Thyroid gland (tissue), 4 donors: Measurements from ENCODE around the gene COMMD10.

Experiments used
- POLR2A ChIP-seq, 2 donors: fragments of 450-650 bp; IDR thresholded peaks; one replicate each; pipeline ENCODE4 v1.6.1; 2017; ENCODE audit warnings: antibody characterized with exemption in 2 of 2, mild to moderate bottlenecking in 2 of 2, moderate library complexity in 1 of 2
- TF ChIP-seq, protein P1 (sequence below), 6 experiments: fragments of 200-600 bp in 3 of 6; fragments of 450-650 bp in 3 of 6; sonication (generic) in 3 of 6; IDR thresholded peaks; one replicate each; pipeline ENCODE4 v1.5.1; 2016 to 2019; ENCODE audit warnings: antibody characterized with exemption in 6 of 6, mild to moderate bottlenecking in 2 of 6, inconsistent platforms in 1 of 6, moderate library complexity in 1 of 6

DNA sequence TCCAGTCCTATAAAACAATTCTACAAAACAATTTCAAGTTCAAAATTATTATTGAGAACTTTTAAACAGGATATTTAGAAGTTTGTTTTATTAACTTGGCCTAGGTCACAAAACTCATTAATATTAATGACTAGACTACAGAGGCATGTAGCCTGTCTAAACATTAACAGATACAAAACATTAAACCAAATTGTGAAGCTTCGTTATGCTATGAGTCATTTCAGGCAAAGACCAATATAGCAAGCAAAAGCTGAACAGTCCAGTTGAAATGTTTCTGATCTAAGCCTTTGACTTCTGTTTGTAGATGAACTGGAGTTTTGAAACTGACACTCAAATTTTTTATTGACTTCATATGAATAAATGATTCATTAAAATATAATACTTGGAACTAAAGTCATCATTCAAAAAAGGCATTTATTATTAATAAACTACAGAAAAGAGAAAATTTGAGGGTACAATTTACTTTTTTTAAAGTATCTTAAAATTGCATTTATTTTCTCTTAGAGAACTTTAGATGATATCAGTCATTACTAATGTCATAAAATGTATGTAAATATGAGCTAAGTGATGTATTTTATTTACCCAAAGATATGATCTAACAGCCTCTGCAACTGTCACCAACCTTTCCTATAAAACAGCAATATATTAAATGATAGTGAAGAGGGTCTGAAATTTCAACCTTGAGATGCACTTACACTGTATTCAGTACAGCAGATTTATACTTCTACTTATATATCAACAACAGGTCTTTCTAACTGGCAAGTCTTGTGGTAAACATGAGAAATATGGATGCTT lies 188.8 kb downstream of the COMMD10 start:
- TF ChIP-seq, protein P1, sequence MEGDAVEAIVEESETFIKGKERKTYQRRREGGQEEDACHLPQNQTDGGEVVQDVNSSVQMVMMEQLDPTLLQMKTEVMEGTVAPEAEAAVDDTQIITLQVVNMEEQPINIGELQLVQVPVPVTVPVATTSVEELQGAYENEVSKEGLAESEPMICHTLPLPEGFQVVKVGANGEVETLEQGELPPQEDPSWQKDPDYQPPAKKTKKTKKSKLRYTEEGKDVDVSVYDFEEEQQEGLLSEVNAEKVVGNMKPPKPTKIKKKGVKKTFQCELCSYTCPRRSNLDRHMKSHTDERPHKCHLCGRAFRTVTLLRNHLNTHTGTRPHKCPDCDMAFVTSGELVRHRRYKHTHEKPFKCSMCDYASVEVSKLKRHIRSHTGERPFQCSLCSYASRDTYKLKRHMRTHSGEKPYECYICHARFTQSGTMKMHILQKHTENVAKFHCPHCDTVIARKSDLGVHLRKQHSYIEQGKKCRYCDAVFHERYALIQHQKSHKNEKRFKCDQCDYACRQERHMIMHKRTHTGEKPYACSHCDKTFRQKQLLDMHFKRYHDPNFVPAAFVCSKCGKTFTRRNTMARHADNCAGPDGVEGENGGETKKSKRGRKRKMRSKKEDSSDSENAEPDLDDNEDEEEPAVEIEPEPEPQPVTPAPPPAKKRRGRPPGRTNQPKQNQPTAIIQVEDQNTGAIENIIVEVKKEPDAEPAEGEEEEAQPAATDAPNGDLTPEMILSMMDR (IDR thresholded peaks at IDR 0.05) = no peak
- no peak for TF ChIP-seq POLR2A (IDR thresholded peaks at IDR 0.05)
